GM12801 (cell line): ENCODE data around the gene GABRD.

Source experiments
- TF ChIP-seq, protein P1 (sequence below): IDR thresholded peaks from one replicate; pipeline ENCODE4 v1.5.1; 2011; ENCODE audit warnings: control low read depth; ENCODE audit not compliant: insufficient read length; ENCODE audit errors: extremely low read depth

The GABRD gene

GRCh38 chr1:2060072-2060471, 40.9 kb downstream of the GABRD start:
- TF ChIP-seq, protein P1, sequence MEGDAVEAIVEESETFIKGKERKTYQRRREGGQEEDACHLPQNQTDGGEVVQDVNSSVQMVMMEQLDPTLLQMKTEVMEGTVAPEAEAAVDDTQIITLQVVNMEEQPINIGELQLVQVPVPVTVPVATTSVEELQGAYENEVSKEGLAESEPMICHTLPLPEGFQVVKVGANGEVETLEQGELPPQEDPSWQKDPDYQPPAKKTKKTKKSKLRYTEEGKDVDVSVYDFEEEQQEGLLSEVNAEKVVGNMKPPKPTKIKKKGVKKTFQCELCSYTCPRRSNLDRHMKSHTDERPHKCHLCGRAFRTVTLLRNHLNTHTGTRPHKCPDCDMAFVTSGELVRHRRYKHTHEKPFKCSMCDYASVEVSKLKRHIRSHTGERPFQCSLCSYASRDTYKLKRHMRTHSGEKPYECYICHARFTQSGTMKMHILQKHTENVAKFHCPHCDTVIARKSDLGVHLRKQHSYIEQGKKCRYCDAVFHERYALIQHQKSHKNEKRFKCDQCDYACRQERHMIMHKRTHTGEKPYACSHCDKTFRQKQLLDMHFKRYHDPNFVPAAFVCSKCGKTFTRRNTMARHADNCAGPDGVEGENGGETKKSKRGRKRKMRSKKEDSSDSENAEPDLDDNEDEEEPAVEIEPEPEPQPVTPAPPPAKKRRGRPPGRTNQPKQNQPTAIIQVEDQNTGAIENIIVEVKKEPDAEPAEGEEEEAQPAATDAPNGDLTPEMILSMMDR, result no peak

DNA sequence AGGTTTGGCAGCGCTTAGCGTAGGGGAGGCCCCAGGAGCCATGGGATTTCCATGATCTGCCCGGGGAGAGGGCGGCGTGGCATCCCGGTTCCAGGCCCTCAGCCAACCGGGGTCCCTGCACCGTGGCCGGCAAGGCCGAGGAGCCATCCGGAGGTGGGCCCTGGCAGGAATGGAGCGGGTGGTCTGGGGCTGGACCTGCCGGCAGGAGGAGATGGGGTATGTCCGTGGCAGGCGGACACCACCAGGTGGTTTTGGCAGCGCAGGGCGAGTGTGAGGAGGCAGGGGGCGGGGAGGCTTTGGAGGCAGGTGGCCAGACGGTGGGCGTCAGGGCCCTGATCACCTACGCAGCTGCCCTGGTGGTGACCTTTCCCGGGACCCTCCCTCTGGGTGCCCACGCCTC, 41.4 kb downstream of the GABRD start:
- TF ChIP-seq, protein P1, result no peak

- TF ChIP-seq, protein P1, result no peak
These were observed 42.1 kb downstream of the GABRD start for GRCh38 chr1:2061065-2061778.

DNA sequence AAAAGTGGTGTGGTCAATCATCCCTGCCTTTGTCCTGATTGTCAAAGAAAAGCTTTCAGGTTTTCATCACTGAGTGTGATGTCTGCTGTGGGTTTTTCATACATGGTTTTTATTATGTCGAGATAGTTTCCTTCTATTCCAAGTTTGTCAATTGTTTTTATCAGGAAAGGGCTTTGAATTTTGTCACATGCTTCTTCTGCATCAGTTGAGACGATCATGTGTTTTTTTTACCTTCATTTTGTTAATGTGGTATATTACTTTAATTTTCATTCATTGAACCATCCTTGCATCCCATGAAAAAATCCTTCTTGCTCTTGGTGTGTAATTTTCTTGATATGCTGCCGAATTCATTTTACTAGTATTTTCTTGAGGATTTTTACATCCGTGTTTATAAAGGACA, 46.6 kb downstream of the GABRD start:
- TF ChIP-seq, protein P1, result no peak

DNA sequence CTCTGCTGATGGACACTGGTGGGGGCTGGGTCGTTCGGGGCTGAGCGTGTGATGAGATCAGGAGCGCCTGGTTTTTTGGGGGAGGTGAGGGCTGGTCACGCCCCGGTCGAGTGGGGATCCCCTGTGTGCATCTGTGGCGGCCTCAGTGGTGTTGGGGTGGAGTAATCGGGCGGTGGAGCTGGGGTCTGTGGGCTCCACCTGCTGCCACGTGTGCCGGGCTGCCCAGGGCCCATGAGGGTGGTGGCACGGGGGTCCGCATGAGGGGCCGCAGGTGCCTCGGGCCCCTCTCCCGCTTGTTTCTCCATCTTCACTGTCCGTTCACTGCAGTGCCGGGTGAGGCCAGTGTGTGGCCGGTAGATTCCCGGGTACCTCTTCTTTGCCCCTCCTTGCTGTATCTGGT, 48.2 kb downstream of the GABRD start:
- TF ChIP-seq, protein P1, result no peak

DNA sequence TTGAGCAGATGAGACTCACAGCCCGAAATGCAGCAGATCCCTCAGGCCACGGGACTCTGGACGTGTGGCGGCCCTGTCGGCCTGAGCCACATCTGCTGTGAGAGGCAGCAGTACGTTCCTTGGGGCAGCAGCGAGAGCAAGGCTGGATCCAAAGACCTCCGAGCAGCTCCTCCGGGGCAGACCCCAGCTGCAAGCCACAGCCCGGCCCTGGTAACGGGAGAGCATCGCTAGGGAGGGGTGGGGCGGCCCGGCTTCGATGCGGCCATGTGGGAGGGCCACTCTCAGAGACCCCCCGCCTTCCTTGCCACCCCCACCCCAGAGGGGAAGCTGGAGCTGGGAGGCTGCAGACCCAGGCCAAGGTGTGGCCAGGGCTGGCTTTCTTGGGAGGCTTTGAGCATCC, 48.8 kb downstream of the GABRD start:
- TF ChIP-seq, protein P1, result no peak

- TF ChIP-seq, protein P1, result no peak
These were observed 49.8 kb downstream of the GABRD start for GRCh38 chr1:2068951-2069350.
